SK-N-SH (cell line): ENCODE measurements around the gene CDH4. TPM values are rescaled to one million over a fixed set of nuclear protein-coding genes. Genes with fewer than 3 reads are reported as not detected.

Experiments used
- CTCF ChIA-PET: fragments of 300-600, 350-600 bp; formaldehyde crosslinking; extraction: SDS; loops from one replicate; lab custom pipeline; 2021; lab: Yijun Ruan, JAX
- POLR2A ChIA-PET: fragments of 350-600 bp; sonication (Branson Sonifier 250); formaldehyde crosslinking; extraction: SDS; loops from one replicate; lab custom pipeline; 2020; ENCODE audit warnings: antibody characterized with exemption, inconsistent platforms; lab: Yijun Ruan, JAX
- DNase-seq: peaks from one replicate; pipeline ENCODE4 v3.0.0; 2012
- H2AFZ ChIP-seq: fragments of 200-600 bp; sonication (generic); 2 replicates; pipeline ENCODE4 v1.8.1; 2016; ENCODE audit warnings: antibody characterized with exemption, mild to moderate bottlenecking, low read depth
- H3F3A ChIP-seq: fragments of 200-600 bp; sonication (generic); replicated peaks from 2 replicates; pipeline ENCODE3; 2016; ENCODE audit warnings: antibody characterized with exemption, mild to moderate bottlenecking; ENCODE audit not compliant: insufficient read depth
- H3K27ac ChIP-seq, 2 experiments: fragments of 200-500 bp in 1 of 2; fragments of 200-600 bp in 1 of 2; sonication (Bioruptor generic) in 1 of 2; sonication (generic), shearing (Covaris generic) in 1 of 2; 2 replicates each; pipeline versions ENCODE4 v1.5.1 to v1.6.1; 2014 to 2016; ENCODE audit warnings: low read depth in 2 of 2, inconsistent platforms in 1 of 2, low read length in 1 of 2, mild to moderate bottlenecking in 1 of 2, mixed read lengths in 1 of 2
- H3K27me3 ChIP-seq: fragments of 200-600 bp; sonication (generic), shearing (Covaris generic); 2 replicates; pipeline ENCODE4 v1.6.1; 2016; ENCODE audit warnings: mixed run types; ENCODE audit not compliant: insufficient read depth
- H3K36me3 ChIP-seq, 2 experiments: fragments of 200-500 bp in 1 of 2; fragments of 200-600 bp in 1 of 2; sonication (Bioruptor generic) in 1 of 2; sonication (generic) in 1 of 2; replicated peaks in 1 of 2; 2 replicates each; pipeline versions ENCODE3 to v1.5.1; 2014 to 2016; ENCODE audit warnings: low read length in 1 of 2, mild to moderate bottlenecking in 1 of 2; ENCODE audit not compliant: insufficient read depth in 2 of 2, control insufficient read depth in 1 of 2
- H3K4me1 ChIP-seq, 2 experiments: fragments of 200-500 bp in 1 of 2; fragments of 200-600 bp in 1 of 2; sonication (Bioruptor generic) in 1 of 2; sonication (generic), shearing (Covaris generic) in 1 of 2; 2 replicates each; pipeline versions ENCODE4 v1.5.1 to v1.6.1; 2014 to 2016; ENCODE audit warnings: low read depth in 1 of 2, low read length in 1 of 2, mixed run types in 1 of 2; ENCODE audit not compliant: insufficient read depth in 2 of 2, control insufficient read depth in 1 of 2
- H3K4me2 ChIP-seq: fragments of 200-600 bp; sonication (generic), shearing (Covaris generic); 2 replicates; pipeline ENCODE4 v1.6.1; 2017; ENCODE audit warnings: mixed run types
- H3K4me3 ChIP-seq, 2 experiments: fragments of 200-500 bp in 1 of 2; fragments of 200-600 bp in 1 of 2; sonication (Bioruptor generic) in 1 of 2; sonication (generic), shearing (Covaris generic) in 1 of 2; 2 replicates each; pipeline versions ENCODE4 v1.5.1 to v1.8.1; 2014 to 2016; ENCODE audit warnings: low read depth in 2 of 2, inconsistent platforms in 1 of 2, low read length in 1 of 2, mild to moderate bottlenecking in 1 of 2, mixed read lengths in 1 of 2, moderate library complexity in 1 of 2
- H3K79me2 ChIP-seq: fragments of 200-600 bp; sonication (generic); 2 replicates; pipeline ENCODE4 v1.8.1; 2017; ENCODE audit warnings: mild to moderate bottlenecking; ENCODE audit not compliant: insufficient read depth
- H3K9ac ChIP-seq: fragments of 200-600 bp; sonication (generic); 2 replicates; pipeline ENCODE4 v1.6.1; 2017; ENCODE audit warnings: mixed run types
- H3K9me2 ChIP-seq: fragments of 200-600 bp; sonication (generic); 2 replicates; pipeline ENCODE4 v1.6.1; 2017; ENCODE audit warnings: mixed run types
- H3K9me3 ChIP-seq: fragments of 200-600 bp; sonication (generic); 2 replicates; pipeline ENCODE4 v1.6.1; 2017; ENCODE audit warnings: mixed run types, mild to moderate bottlenecking, moderate library complexity
- H4K20me1 ChIP-seq: fragments of 200-600 bp; sonication (generic); 2 replicates; pipeline ENCODE4 v1.6.1; 2017; ENCODE audit warnings: mild to moderate bottlenecking, mixed run types; ENCODE audit not compliant: insufficient read depth
- EP300 ChIP-seq, 2 experiments: IDR thresholded peaks; 2 replicates each; pipeline versions ENCODE4 v1.4.0 to v1.6.1; 2012; ENCODE audit warnings: borderline replicate concordance in 1 of 2, low read depth in 1 of 2, low read length in 1 of 2
- EZH2phosphoT487 ChIP-seq: fragments of 200-600 bp; sonication (generic); IDR thresholded peaks from 2 replicates; pipeline ENCODE4 v1.6.1; 2017; ENCODE audit warnings: low read depth, mixed run types, mild to moderate bottlenecking, antibody characterized with exemption, moderate library complexity, borderline replicate concordance
- FOXM1 ChIP-seq: IDR thresholded peaks from 2 replicates; pipeline ENCODE4 v1.4.0; 2012; ENCODE audit warnings: low read depth, mild to moderate bottlenecking
- GATA2 ChIP-seq: sonication (generic); formaldehyde crosslinking; IDR thresholded peaks from 2 replicates; pipeline ENCODE4 v1.5.0; 2020; ENCODE audit warnings: mild to moderate bottlenecking, missing genetic modification reagents
- IRF3 ChIP-seq: fragments of 150-350 bp; IDR thresholded peaks from 2 replicates; pipeline ENCODE4 v1.6.1; 2016; ENCODE audit warnings: mild to moderate bottlenecking, low read depth, low read length
- MEF2A ChIP-seq: IDR thresholded peaks from 2 replicates; pipeline ENCODE4 v1.4.0; 2012; ENCODE audit warnings: low read depth, borderline replicate concordance
- NFIC ChIP-seq: IDR thresholded peaks from 2 replicates; pipeline ENCODE4 v1.4.0; 2012; ENCODE audit warnings: borderline replicate concordance
- SMC3 ChIP-seq: IDR thresholded peaks from 2 replicates; pipeline ENCODE4 v1.6.1; 2012; ENCODE audit warnings: low read depth, low read length, improper control_type of control experiment
- TEAD4 ChIP-seq: IDR thresholded peaks from 2 replicates; pipeline ENCODE4 v1.4.0; 2012; ENCODE audit warnings: mild to moderate bottlenecking, borderline replicate concordance; ENCODE audit not compliant: insufficient read depth
- USF2 ChIP-seq: fragments of 150-350 bp; IDR thresholded peaks from 2 replicates; pipeline ENCODE4 v1.6.1; 2017; ENCODE audit warnings: antibody characterized with exemption, low read length, low read depth, borderline replicate concordance
- YY1 ChIP-seq: IDR thresholded peaks from 2 replicates; pipeline ENCODE4 v1.4.0; 2012; ENCODE audit warnings: low read depth, mild to moderate bottlenecking
- WGBS: methylation state at CpG from one replicate; pipeline ENCODE4 v1.1.6; 2017; ENCODE audit warnings: low lambda C conversion rate; 5-methylcytosine and 5-hydroxymethylcytosine counted together
- polyA plus RNA-seq, 3 experiments: library from polyadenylated mRNA; depleted of rRNA; stranded (reverse); fragments of >200 nt; gene quantifications; 2 replicates each; pipeline ENCODE4 v1.2.3, GENCODE V29; 2012
- TF ChIP-seq, protein P1 (sequence below): IDR thresholded peaks from 2 replicates; pipeline ENCODE4 v1.6.1; 2012; ENCODE audit warnings: mild to moderate bottlenecking, low read depth, low read length, moderate library complexity

CDH4 gene
- polyA plus RNA-seq, 1 of the 3 experiments (the other 2 are of a cell fraction) = not detected

GRCh38 chr20:61324906-61325305 is 72.8 kb downstream of the CDH4 start:
- H3F3A ChIP-seq = no peaks in the 10 kb centered on the region
- DNase-seq = no peak
- H3K27me3 ChIP-seq = no peaks in the 10 kb centered on the region

GRCh38 chr20:61325718-61326117 is 73.7 kb downstream of the CDH4 start:
- Histone ChIP-seq H3K9me2 (no peaks in the 10 kb centered on the region), H3K9ac (no peak overlapping the region)
- TF ChIP-seq IRF3 (no peak), YY1 (no peak), USF2 (no peak), TEAD4 (no peak), FOXM1 (no peak), SMC3 (no peak), MEF2A (no peak)
- TF ChIP-seq, protein P1, sequence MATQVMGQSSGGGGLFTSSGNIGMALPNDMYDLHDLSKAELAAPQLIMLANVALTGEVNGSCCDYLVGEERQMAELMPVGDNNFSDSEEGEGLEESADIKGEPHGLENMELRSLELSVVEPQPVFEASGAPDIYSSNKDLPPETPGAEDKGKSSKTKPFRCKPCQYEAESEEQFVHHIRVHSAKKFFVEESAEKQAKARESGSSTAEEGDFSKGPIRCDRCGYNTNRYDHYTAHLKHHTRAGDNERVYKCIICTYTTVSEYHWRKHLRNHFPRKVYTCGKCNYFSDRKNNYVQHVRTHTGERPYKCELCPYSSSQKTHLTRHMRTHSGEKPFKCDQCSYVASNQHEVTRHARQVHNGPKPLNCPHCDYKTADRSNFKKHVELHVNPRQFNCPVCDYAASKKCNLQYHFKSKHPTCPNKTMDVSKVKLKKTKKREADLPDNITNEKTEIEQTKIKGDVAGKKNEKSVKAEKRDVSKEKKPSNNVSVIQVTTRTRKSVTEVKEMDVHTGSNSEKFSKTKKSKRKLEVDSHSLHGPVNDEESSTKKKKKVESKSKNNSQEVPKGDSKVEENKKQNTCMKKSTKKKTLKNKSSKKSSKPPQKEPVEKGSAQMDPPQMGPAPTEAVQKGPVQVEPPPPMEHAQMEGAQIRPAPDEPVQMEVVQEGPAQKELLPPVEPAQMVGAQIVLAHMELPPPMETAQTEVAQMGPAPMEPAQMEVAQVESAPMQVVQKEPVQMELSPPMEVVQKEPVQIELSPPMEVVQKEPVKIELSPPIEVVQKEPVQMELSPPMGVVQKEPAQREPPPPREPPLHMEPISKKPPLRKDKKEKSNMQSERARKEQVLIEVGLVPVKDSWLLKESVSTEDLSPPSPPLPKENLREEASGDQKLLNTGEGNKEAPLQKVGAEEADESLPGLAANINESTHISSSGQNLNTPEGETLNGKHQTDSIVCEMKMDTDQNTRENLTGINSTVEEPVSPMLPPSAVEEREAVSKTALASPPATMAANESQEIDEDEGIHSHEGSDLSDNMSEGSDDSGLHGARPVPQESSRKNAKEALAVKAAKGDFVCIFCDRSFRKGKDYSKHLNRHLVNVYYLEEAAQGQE = no peak
- TF ChIP-seq, all 33 proteins: peak for 0
- H3K4me1 ChIP-seq = no peaks in the 10 kb centered on the region
- no peak overlapping the region for H3K4me2 ChIP-seq
- no peaks in the 10 kb centered on the region for H3K27me3 ChIP-seq
- ChIA-PET POLR2A (no interaction called here), CTCF (interaction anchor here (0.6 kb wide), 1 partner anchor 1053 kb away, joined by 3 read pairs; no protein-coding TSS in a partner anchor)
- H4K20me1 ChIP-seq = no peaks in the 10 kb centered on the region
- H3K4me3 ChIP-seq = no peak overlapping the region
- H3K27ac ChIP-seq = no peak overlapping the region
- 57% methylated on average over 8 of the region's 10 CpGs for WGBS
- no peak for DNase-seq
- no peaks in the 10 kb centered on the region for H3K36me3 ChIP-seq
- H2AFZ ChIP-seq = no peak overlapping the region
- H3K79me2 ChIP-seq = no peaks in the 10 kb centered on the region
- no peaks in the 10 kb centered on the region for H3F3A ChIP-seq
- no peaks in the 10 kb centered on the region for H3K9me3 ChIP-seq

More at GRCh38 chr20:61324906-61325305, 72.8 kb downstream of the CDH4 start:
- H3K79me2 ChIP-seq = no peaks in the 10 kb centered on the region
- no peaks in the 10 kb centered on the region for H3K9me2 ChIP-seq
- no peak overlapping the region for H3K9ac ChIP-seq
- no peak overlapping the region for H2AFZ ChIP-seq
- no peaks in the 10 kb centered on the region for H3K4me1 ChIP-seq
- TF ChIP-seq YY1 (no peak), NFIC (no peak), TEAD4 (no peak), EZH2phosphoT487 (no peak), EP300 (IDR thresholded peaks at IDR 0.05; ENCODE audit: borderline replicate concordance in 1 of 2, low read depth in 1 of 2, low read length in 1 of 2) (no peak), GATA2 (no peak)
- no peak overlapping the region for H3K4me2 ChIP-seq
- no peaks in the 10 kb centered on the region for H3K36me3 ChIP-seq
- H3K4me3 ChIP-seq = no peak overlapping the region
- ChIA-PET POLR2A (no interaction called here), CTCF (interaction anchor here (0.6 kb wide), 2 partner anchors 64 to 1052 kb away, joined by 3 read pairs; no protein-coding TSS in a partner anchor)
- H3K27ac ChIP-seq = no peak overlapping the region
- no peaks in the 10 kb centered on the region for H4K20me1 ChIP-seq
- 38% methylated on average over 4 of the region's 8 CpGs for WGBS
- no peaks in the 10 kb centered on the region for H3K9me3 ChIP-seq
